Retinal pigment epithelial cell (primary cell): ENCODE data around the gene KLRK1.

Experiments
- DNase-seq: peaks from one replicate; pipeline ENCODE4 v3.0.0-alpha.2; 2010; ENCODE audit warnings: low read depth
- H3K4me3 ChIP-seq: 2 replicates; pipeline ENCODE4 v1.5.1; 2011; ENCODE audit warnings: mild to moderate bottlenecking, low read length, control low read depth, moderate library complexity
- CTCF ChIP-seq: conservative IDR thresholded peaks from 2 replicates; pipeline ENCODE4 v1.5.1; 2011; ENCODE audit warnings: low read depth, low read length, control low read depth, inconsistent platforms

The KLRK1 gene

GRCh38 chr12:10366875-10367274 is 23.0 kb downstream of the KLRK1 start:
- H3K4me3 ChIP-seq = no peak overlapping the region
- no peak for DNase-seq
- TF ChIP-seq CTCF = no peak

- DNase-seq = no peak
- H3K4me3 ChIP-seq = peak overlapping the region; percentile 71
- TF ChIP-seq CTCF = peak; percentile 51
These were observed 24.0 kb downstream of the KLRK1 start for GRCh38 chr12:10365696-10366405.

GRCh38 chr12:10364815-10365622 is 24.8 kb downstream of the KLRK1 start:
- no peak for TF ChIP-seq CTCF
- no peak for DNase-seq
- peak overlapping the region; percentile 71 for H3K4me3 ChIP-seq

- no peak for TF ChIP-seq CTCF
- DNase-seq = no peak
- peak overlapping the region; percentile 71 for H3K4me3 ChIP-seq
These were observed 25.7 kb downstream of the KLRK1 start for GRCh38 chr12:10363914-10364814.

GRCh38 chr12:10363658-10363913 is 26.3 kb downstream of the KLRK1 start:
- no peak overlapping the region for H3K4me3 ChIP-seq
- DNase-seq = no peak
- no peak for TF ChIP-seq CTCF

- no peak overlapping the region for H3K4me3 ChIP-seq
- TF ChIP-seq CTCF = no peak
- no peak for DNase-seq
These were observed 26.8 kb downstream of the KLRK1 start for GRCh38 chr12:10362828-10363657.
